Astrocyte (in vitro differentiated cells and primary cell): ENCODE measurements around the gene DNAJC17. TPM values are rescaled to one million over a fixed set of nuclear protein-coding genes. Genes with fewer than 3 reads are reported as not detected.

Experiments used
- DNase-seq: peaks from one replicate; pipeline ENCODE4 v3.0.0-alpha.2; 2010; ENCODE audit warnings: low read depth
- FAIRE-seq: peaks from 2 replicates; lab custom pipeline; 2011; peaks lifted over from hg19 to GRCh38; lab: Jason Lieb, UNC
- H2AFZ ChIP-seq: 2 replicates; pipeline ENCODE4 v1.6.0; 2012; ENCODE audit warnings: low read depth, low read length, inconsistent platforms
- H3K27ac ChIP-seq: 2 replicates; pipeline ENCODE4 v1.5.1; 2011; ENCODE audit warnings: low read depth, low read length, inconsistent platforms
- H3K27me3 ChIP-seq: 2 replicates; pipeline ENCODE4 v1.6.0; 2011; ENCODE audit warnings: low read length, inconsistent platforms; ENCODE audit not compliant: insufficient read depth
- H3K36me3 ChIP-seq: 2 replicates; pipeline ENCODE4 v1.5.1; 2011; ENCODE audit warnings: low read length, inconsistent platforms; ENCODE audit not compliant: insufficient read depth
- H3K4me1 ChIP-seq: 2 replicates; pipeline ENCODE4 v1.5.1; 2011; ENCODE audit warnings: low read length, inconsistent platforms; ENCODE audit not compliant: insufficient read depth
- H3K4me2 ChIP-seq: 2 replicates; pipeline ENCODE4 v1.6.0; 2012; ENCODE audit warnings: low read length, inconsistent platforms
- H3K4me3 ChIP-seq: 2 replicates; pipeline ENCODE4 v1.5.1; 2011; ENCODE audit warnings: low read depth, mild to moderate bottlenecking, low read length, inconsistent platforms; ENCODE audit not compliant: insufficient read depth
- H3K79me2 ChIP-seq: 2 replicates; pipeline ENCODE4 v1.6.0; 2012; ENCODE audit warnings: mild to moderate bottlenecking, low read length, inconsistent platforms; ENCODE audit not compliant: insufficient read depth
- H3K9ac ChIP-seq: 2 replicates; pipeline ENCODE4 v1.6.0; 2012; ENCODE audit warnings: mild to moderate bottlenecking, low read length, inconsistent platforms
- H3K9me3 ChIP-seq: 2 replicates; pipeline ENCODE4 v1.5.1; 2012; ENCODE audit warnings: low read depth, mild to moderate bottlenecking, low read length, inconsistent platforms; ENCODE audit not compliant: insufficient read depth
- H4K20me1 ChIP-seq: 2 replicates; pipeline ENCODE4 v1.6.0; 2012; ENCODE audit warnings: low read length, inconsistent platforms; ENCODE audit not compliant: insufficient read depth
- H3K27ac Mint-ChIP-seq: one replicate; pipeline ENCODE4 v1.8.0; 2021; ENCODE audit warnings: mild to moderate bottlenecking, mixed read lengths; ENCODE audit not compliant: unreplicated experiment
- H3K27me3 Mint-ChIP-seq: one replicate; pipeline ENCODE4 v1.8.0; 2021; ENCODE audit warnings: low read depth, mixed read lengths; ENCODE audit not compliant: unreplicated experiment
- H3K36me3 Mint-ChIP-seq: one replicate; pipeline ENCODE4 v1.8.0; 2021; ENCODE audit warnings: low read depth, mixed read lengths; ENCODE audit not compliant: unreplicated experiment
- H3K4me1 Mint-ChIP-seq: one replicate; pipeline ENCODE4 v1.8.0; 2021; ENCODE audit warnings: low read depth, mixed read lengths; ENCODE audit not compliant: unreplicated experiment
- H3K4me3 Mint-ChIP-seq: one replicate; pipeline ENCODE4 v1.8.0; 2021; ENCODE audit warnings: mild to moderate bottlenecking, moderate library complexity, mixed read lengths; ENCODE audit not compliant: unreplicated experiment
- H3K9me3 Mint-ChIP-seq: one replicate; pipeline ENCODE4 v1.8.0; 2021; ENCODE audit warnings: mild to moderate bottlenecking, mixed read lengths; ENCODE audit not compliant: unreplicated experiment
- CTCF ChIP-seq: IDR thresholded peaks from 2 replicates; pipeline ENCODE4 v1.5.1; 2011; ENCODE audit warnings: low read depth, mild to moderate bottlenecking, inconsistent platforms, low read length, moderate library complexity; ENCODE audit not compliant: insufficient read depth
- EZH2 ChIP-seq: IDR thresholded peaks from 2 replicates; pipeline ENCODE4 v1.6.1; 2012; ENCODE audit warnings: mild to moderate bottlenecking, low read length, inconsistent platforms; ENCODE audit not compliant: insufficient read depth
- total RNA-seq: library from RNA; stranded (reverse); gene quantifications from 2 replicates; pipeline ENCODE4 v1.2.1, GENCODE V29; 2021

Gene DNAJC17
- total RNA-seq, 1 donor from 2014 or later = 21.0 TPM

DNA sequence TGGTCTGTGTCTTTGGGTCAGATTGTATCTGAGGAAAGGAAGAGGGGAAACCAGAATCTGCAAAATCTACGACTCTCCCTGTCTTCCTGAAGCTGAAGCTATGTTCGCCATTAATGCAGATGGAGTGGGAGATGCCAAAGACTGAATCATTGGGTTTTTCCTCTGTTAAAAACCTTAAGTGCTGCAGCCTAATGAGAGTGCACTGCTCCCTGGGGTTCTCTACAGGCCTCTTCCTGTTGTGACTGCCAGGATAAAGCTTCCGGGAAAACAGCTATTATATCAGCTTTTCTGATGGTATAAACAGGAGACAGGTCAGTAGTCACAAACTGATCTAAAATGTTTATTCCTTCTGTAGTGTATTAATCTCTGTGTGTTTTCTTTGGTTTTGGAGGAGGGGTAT is 76.2 kb downstream of the DNAJC17 start:
- no peaks in the 10 kb centered on the region for H4K20me1 ChIP-seq
- H3K36me3 ChIP-seq = peaks cover 23% of the 10 kb centered on the region
- no peak overlapping the region for H3K27ac Mint-ChIP-seq

GRCh38 chr15:40723919-40724318 is 83.4 kb downstream of the DNAJC17 start:
- TF ChIP-seq CTCF (no peak), EZH2 (no peak)
- H3K4me3 Mint-ChIP-seq = no peak overlapping the region
- Histone ChIP-seq H2AFZ (no peak overlapping the region), H3K79me2 (no peaks in the 10 kb centered on the region), H3K4me1 (no peaks in the 10 kb centered on the region), H4K20me1 (no peaks in the 10 kb centered on the region), H3K36me3 (no peaks in the 10 kb centered on the region), H3K4me3 (no peak overlapping the region), H3K9me3 (no peaks in the 10 kb centered on the region), H3K27me3 (no peaks in the 10 kb centered on the region), H3K4me2 (no peak overlapping the region), H3K27ac (no peak overlapping the region), H3K9ac (no peak overlapping the region)
- DNase-seq (no peak), FAIRE-seq (no peak)
- H3K36me3 Mint-ChIP-seq = no peaks in the 10 kb centered on the region
- no peaks in the 10 kb centered on the region for H3K4me1 Mint-ChIP-seq
- H3K9me3 Mint-ChIP-seq = no peaks in the 10 kb centered on the region
- H3K27me3 Mint-ChIP-seq = no peaks in the 10 kb centered on the region
- H3K27ac Mint-ChIP-seq = no peak overlapping the region

More for the DNA sequence above, 76.2 kb downstream of the DNAJC17 start:
- Mint-ChIP-seq H3K4me3 (peak overlapping the region; percentile 50), H3K36me3 (peaks cover 9% of the 10 kb centered on the region), H3K9me3 (no peaks in the 10 kb centered on the region), H3K4me1 (peaks cover 3% of the 10 kb centered on the region), H3K27me3 (no peaks in the 10 kb centered on the region)
- Histone ChIP-seq H2AFZ (no peak overlapping the region), H3K4me3 (no peak overlapping the region), H3K9ac (no peak overlapping the region), H3K79me2 (no peaks in the 10 kb centered on the region), H3K9me3 (no peaks in the 10 kb centered on the region), H3K27ac (no peak overlapping the region), H3K27me3 (no peaks in the 10 kb centered on the region), H3K4me2 (no peak overlapping the region), H3K4me1 (no peaks in the 10 kb centered on the region)
- no peak for DNase-seq
- no peak for FAIRE-seq
- TF ChIP-seq EZH2 = no peak
- no peak for TF ChIP-seq CTCF

DNA sequence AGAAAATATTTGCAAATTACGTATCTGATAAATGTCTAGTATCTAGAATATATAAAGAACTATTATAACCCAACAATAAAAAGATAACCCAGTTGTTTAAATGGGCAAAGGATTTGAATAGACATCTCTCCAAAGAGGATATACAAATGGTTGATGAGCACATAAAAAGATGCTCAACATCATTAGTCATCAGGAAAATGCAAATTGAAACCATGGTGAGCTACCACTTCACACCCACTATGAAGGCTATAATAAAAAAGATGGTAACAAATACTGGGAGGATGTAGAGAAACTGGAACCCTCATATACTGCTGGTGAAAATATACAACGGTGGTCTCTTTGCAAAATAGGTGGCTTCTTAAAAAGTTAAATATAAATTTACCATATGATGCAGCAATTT is 84.3 kb downstream of the DNAJC17 start:
- no peak for FAIRE-seq
- H3K36me3 Mint-ChIP-seq = no peaks in the 10 kb centered on the region

More for the DNA sequence above, 84.3 kb downstream of the DNAJC17 start:
- TF ChIP-seq EZH2 (no peak), CTCF (no peak)
- no peaks in the 10 kb centered on the region for H4K20me1 ChIP-seq
- no peaks in the 10 kb centered on the region for H3K4me1 ChIP-seq
- H3K27me3 Mint-ChIP-seq = no peaks in the 10 kb centered on the region
- H3K27me3 ChIP-seq = no peaks in the 10 kb centered on the region
- H2AFZ ChIP-seq = no peak overlapping the region
- no peaks in the 10 kb centered on the region for H3K9me3 ChIP-seq
- no peaks in the 10 kb centered on the region for H3K9me3 Mint-ChIP-seq
- no peak overlapping the region for H3K27ac Mint-ChIP-seq
- H3K4me3 Mint-ChIP-seq = no peak overlapping the region
- no peak overlapping the region for H3K9ac ChIP-seq
- H3K4me3 ChIP-seq = no peak overlapping the region
- H3K4me1 Mint-ChIP-seq = no peaks in the 10 kb centered on the region
- H3K36me3 ChIP-seq = peaks cover 3% of the 10 kb centered on the region
- no peak overlapping the region for H3K4me2 ChIP-seq
- no peak for DNase-seq
- H3K79me2 ChIP-seq = no peaks in the 10 kb centered on the region
- no peak overlapping the region for H3K27ac ChIP-seq
